Measurements from ENCODE around the gene ESPNL. TPM values are rescaled to one million over a fixed set of nuclear protein-coding genes. Genes with fewer than 3 reads are reported as not detected.
"Not testable (repeated sequence)": the region's sequence is repeated elsewhere in the genome, so short reads cannot be mapped to it uniquely, and the experiment has no call there.

The ESPNL gene, protein sequence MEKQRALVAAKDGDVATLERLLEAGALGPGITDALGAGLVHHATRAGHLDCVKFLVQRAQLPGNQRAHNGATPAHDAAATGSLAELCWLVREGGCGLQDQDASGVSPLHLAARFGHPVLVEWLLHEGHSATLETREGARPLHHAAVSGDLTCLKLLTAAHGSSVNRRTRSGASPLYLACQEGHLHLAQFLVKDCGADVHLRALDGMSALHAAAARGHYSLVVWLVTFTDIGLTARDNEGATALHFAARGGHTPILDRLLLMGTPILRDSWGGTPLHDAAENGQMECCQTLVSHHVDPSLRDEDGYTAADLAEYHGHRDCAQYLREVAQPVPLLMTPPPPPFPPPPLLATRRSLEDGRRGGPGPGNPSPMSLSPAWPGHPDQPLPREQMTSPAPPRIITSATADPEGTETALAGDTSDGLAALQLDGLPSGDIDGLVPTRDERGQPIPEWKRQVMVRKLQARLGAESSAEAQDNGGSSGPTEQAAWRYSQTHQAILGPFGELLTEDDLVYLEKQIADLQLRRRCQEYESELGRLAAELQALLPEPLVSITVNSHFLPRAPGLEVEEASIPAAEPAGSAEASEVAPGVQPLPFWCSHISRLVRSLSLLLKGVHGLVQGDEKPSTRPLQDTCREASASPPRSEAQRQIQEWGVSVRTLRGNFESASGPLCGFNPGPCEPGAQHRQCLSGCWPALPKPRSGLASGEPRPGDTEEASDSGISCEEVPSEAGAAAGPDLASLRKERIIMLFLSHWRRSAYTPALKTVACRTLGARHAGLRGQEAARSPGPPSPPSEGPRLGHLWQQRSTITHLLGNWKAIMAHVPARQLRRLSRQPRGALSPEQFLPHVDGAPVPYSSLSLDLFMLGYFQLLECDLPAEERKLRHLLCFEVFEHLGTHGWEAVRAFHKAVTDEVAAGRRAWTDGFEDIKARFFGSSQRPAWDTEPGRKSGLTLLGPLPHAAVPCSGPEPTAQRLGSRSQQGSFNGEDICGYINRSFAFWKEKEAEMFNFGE
- total RNA-seq = under 1 TPM; 0.11 to 0.87 (median 0.39) TPM

DNA sequence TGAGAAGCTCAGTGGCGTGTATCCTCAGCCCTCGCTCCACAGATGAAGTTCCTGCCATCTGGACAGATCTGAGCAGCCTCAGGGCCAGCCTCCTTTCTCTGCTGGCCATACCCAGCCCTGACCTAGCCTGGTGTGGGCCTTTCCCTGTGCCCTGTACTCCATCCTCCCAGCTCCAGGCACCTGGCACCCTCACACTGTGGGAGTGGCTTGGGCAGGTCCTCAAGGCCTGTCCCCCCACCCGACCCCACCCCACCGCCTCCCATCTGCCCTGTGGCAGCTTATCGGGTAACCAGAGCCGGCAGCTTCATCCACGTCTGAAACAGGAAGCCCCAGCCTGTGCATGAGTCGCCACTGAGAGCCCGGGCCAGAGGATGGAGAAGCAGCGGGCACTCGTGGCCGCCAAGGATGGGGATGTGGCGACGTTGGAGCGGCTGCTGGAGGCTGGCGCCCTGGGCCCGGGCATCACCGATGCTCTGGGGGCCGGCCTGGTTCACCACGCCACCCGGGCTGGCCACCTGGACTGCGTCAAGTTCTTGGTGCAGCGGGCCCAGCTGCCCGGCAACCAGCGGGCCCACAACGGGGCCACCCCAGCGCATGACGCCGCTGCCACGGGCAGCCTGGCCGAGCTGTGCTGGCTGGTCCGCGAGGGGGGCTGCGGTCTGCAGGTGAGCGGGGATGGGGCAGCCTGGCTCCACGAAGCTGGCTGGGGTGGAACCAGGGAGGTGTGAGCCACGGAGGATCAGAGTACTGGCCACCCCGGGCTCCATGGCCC is at the start of gene ESPNL:
TSS of gene ESPNL (plus strand) at position 292 of the 772 bp plus-strand sequence. CDS start at position 372, 80 bp downstream.
- H3K27ac ChIP-seq = no peak within 1 kb of the TSS
- ATAC-seq (replicated peaks in 6 of 8) = peak in 1 of 8 experiments; percentile 2
- H3K4me1 ChIP-seq (replicated peaks in 1 of 2) = peaks cover 18 to 22% of the 10 kb centered on the region in 2 donors
- no peak within 1 kb of the TSS for H3K4me3 ChIP-seq
- in situ Hi-C loops (cut with MboI; ENCODE audit: low pct_unique_long_range_greater_than_20kb in 2 of 9, low sequenced_read_pairs in 9 of 9, unreplicated experiment in 9 of 9) = no loop called here
- WGBS, 10 experiments = 96 to 100% (median 100%) methylated on average over 1 to 9 of the region's 38 CpGs; no CpG with 5 or more reads in 7 of the 10 experiments

- in situ Hi-C loops (cut with MboI; ENCODE audit: low pct_unique_long_range_greater_than_20kb in 2 of 9, low sequenced_read_pairs in 9 of 9, unreplicated experiment in 9 of 9) = no loop called here
- 76 to 100% (median 91%) methylated on average over 1 to 2 of the region's 2 CpGs for WGBS, 10 experiments
Observed at GRCh38 chr2:238053191-238053776, 46.9 kb upstream of the ESPNL start.

GRCh38 chr2:238055841-238056240 is 44.3 kb upstream of the ESPNL start:
- ATAC-seq (replicated peaks in 6 of 8) = no peak
- H3K4me1 ChIP-seq (replicated peaks in 1 of 2) = peaks cover 2 to 4% of the 10 kb centered on the region in 2 donors
- in situ Hi-C loops (cut with MboI; ENCODE audit: low pct_unique_long_range_greater_than_20kb in 2 of 9, low sequenced_read_pairs in 9 of 9, unreplicated experiment in 9 of 9) = no loop called here
- no peak overlapping the region for H3K4me3 ChIP-seq
- H3K27ac ChIP-seq = no peak overlapping the region
- 65 to 100% (median 93%) methylated on average over 2 to 3 of the region's 3 CpGs; no CpG with 5 or more reads in 1 of the 10 experiments for WGBS, 10 experiments

More at GRCh38 chr2:238053191-238053776, 46.9 kb upstream of the ESPNL start:
- Histone ChIP-seq H3K4me1 (replicated peaks in 1 of 2) (no peaks in the 10 kb centered on the region), H3K27ac (no peak overlapping the region), H3K4me3 (no peak overlapping the region)
- no peak for ATAC-seq (replicated peaks in 6 of 8)

GRCh38 chr2:238057696-238058575 is 42.2 kb upstream of the ESPNL start:
- H3K4me3 ChIP-seq; ATAC-seq (replicated peaks in 6 of 8); in situ Hi-C loops (cut with MboI; ENCODE audit: low pct_unique_long_range_greater_than_20kb in 2 of 9, low sequenced_read_pairs in 9 of 9, unreplicated experiment in 9 of 9); H3K4me1 ChIP-seq (replicated peaks in 1 of 2); H3K27ac ChIP-seq: not testable (repeated sequence)
- 83 to 100% (median 100%) methylated on average over 1 to 7 of the region's 44 CpGs; no CpG with 5 or more reads in 5 of the 10 experiments for WGBS, 10 experiments

DNA sequence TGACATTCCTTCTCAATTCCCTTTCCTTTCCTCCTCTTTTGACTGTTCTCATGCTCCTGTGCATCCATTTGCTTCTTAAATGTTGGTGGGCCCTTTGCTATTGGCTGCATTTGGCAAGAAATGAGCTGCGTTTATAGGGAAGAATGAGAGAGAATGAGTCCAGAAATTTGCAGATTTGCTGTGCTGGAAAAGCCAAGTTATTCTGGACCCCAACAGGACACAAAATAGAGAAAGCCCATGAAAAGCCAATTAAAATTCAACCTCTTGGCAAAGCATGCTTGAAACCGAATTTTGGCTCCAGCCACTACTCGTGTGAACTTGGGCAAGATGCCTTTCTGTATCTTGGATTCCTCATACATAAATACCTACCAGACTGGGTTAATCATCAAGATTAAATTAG is 40.6 kb upstream of the ESPNL start:
- in situ Hi-C loops (cut with MboI; ENCODE audit: low pct_unique_long_range_greater_than_20kb in 2 of 9, low sequenced_read_pairs in 9 of 9, unreplicated experiment in 9 of 9) = no loop called here
- peak overlapping the region in 4 of 5 donors; percentile 69 to 90 (median 80) for H3K4me3 ChIP-seq
- 75 to 100% (median 90%) methylated on average over 1 to 3 of the region's 3 CpGs; no CpG with 5 or more reads in 2 of the 10 experiments for WGBS, 10 experiments
- ATAC-seq (replicated peaks in 6 of 8) = no peak
- H3K27ac ChIP-seq = no peak overlapping the region
- H3K4me1 ChIP-seq (replicated peaks in 1 of 2) = peaks cover 6 to 9% of the 10 kb centered on the region in 2 donors

GRCh38 chr2:238060096-238060541 is 40.0 kb upstream of the ESPNL start:
- H3K27ac ChIP-seq = peak overlapping the region; percentile 88 to 94
- ATAC-seq (replicated peaks in 6 of 8) = no peak
- peak overlapping the region; percentile 60 to 90 (median 74) for H3K4me3 ChIP-seq
- 0 to 20% (median 5%) methylated on average over 1 to 13 of the region's 18 CpGs; no CpG with 5 or more reads in 2 of the 10 experiments for WGBS, 10 experiments
- in situ Hi-C loops (cut with MboI; ENCODE audit: low pct_unique_long_range_greater_than_20kb in 2 of 9, low sequenced_read_pairs in 9 of 9, unreplicated experiment in 9 of 9) = no loop called here
- peaks cover 6 to 9% of the 10 kb centered on the region in 2 donors for H3K4me1 ChIP-seq (replicated peaks in 1 of 2)

GRCh38 chr2:238060542-238061314 is 39.4 kb upstream of the ESPNL start, which contains the start of gene SCLY:
SCLY (plus strand) TSS chr2:238061001; CDS start chr2:238061055, 54 bp downstream.
- WGBS, 10 experiments = 2% methylated on average over 8 to 9 of the region's 98 CpGs; no CpG with 5 or more reads in 8 of the 10 experiments
- in situ Hi-C loops (cut with MboI; ENCODE audit: low pct_unique_long_range_greater_than_20kb in 2 of 9, low sequenced_read_pairs in 9 of 9, unreplicated experiment in 9 of 9) = no loop called here
- peak; percentile 89 to 98 (median 96) for ATAC-seq (replicated peaks in 6 of 8)
- H3K27ac ChIP-seq = peak within 1 kb of the TSS; percentile 88 to 94
- peaks cover 6 to 9% of the 10 kb centered on the region in 2 donors for H3K4me1 ChIP-seq (replicated peaks in 1 of 2)
- H3K4me3 ChIP-seq = peak within 1 kb of the TSS; percentile 60 to 90 (median 74)

GRCh38 chr2:238061315-238062202 is 38.6 kb upstream of the ESPNL start:
- H3K4me1 ChIP-seq (replicated peaks in 1 of 2) = peaks cover 6 to 9% of the 10 kb centered on the region in 2 donors
- ATAC-seq (replicated peaks in 6 of 8) = peak in 3 of 8 experiments; percentile 0 to 1 (median 0)
- H3K4me3 ChIP-seq = peak overlapping the region; percentile 60 to 90 (median 74)
- 0 to 43% (median 4%) methylated on average over 1 to 23 of the region's 29 CpGs; no CpG with 5 or more reads in 1 of the 10 experiments for WGBS, 10 experiments
- peak overlapping the region; percentile 13 to 46 for H3K27ac ChIP-seq
- in situ Hi-C loops (cut with MboI; ENCODE audit: low pct_unique_long_range_greater_than_20kb in 2 of 9, low sequenced_read_pairs in 9 of 9, unreplicated experiment in 9 of 9) = no loop called here

- WGBS, 10 experiments = 60 to 100% (median 91%) methylated on average over 1 to 7 of the region's 8 CpGs
- Histone ChIP-seq H3K27ac (no peak overlapping the region), H3K4me3 (no peak overlapping the region), H3K4me1 (replicated peaks in 1 of 2) (peaks cover 6 to 9% of the 10 kb centered on the region in 2 donors)
- no peak for ATAC-seq (replicated peaks in 6 of 8)
- in situ Hi-C loops (cut with MboI; ENCODE audit: low pct_unique_long_range_greater_than_20kb in 2 of 9, low sequenced_read_pairs in 9 of 9, unreplicated experiment in 9 of 9) = no loop called here
Observed at GRCh38 chr2:238063414-238064189, 36.5 kb upstream of the ESPNL start.

All from motor neuron (in vitro differentiated cells).